Nucleus accumbens (tissue), 56 donors: ENCODE data around the gene TMEM14A.

Experiments
- DNase-seq, 56 donors: peaks; one replicate each; lab custom pipeline; 2025; lab: John Stamatoyannopoulos, UW

TMEM14A gene

GRCh38 chr6:52670502-52671409 lies at the start of gene TMEM14A:
Gene TMEM14A, plus strand, starts transcription at chr6:52671113. Its CDS starts 5,990 bp downstream, at chr6:52677103.
- DNase-seq: peak; percentile 15 to 94 (median 86)

- no peak for DNase-seq
These were observed 49.3 kb upstream of the TMEM14A start for GRCh38 chr6:52621631-52622030.

- no peak for DNase-seq
These were observed 48.1 kb upstream of the TMEM14A start for GRCh38 chr6:52622810-52623209.

GRCh38 chr6:52632011-52632410 lies 38.9 kb upstream of the TMEM14A start:
- no peak for DNase-seq

- no peak for DNase-seq
These were observed 36.7 kb upstream of the TMEM14A start for GRCh38 chr6:52634211-52634610.

GRCh38 chr6:52635049-52635577 lies 35.8 kb upstream of the TMEM14A start:
- no peak for DNase-seq

GRCh38 chr6:52636830-52637229 lies 34.1 kb upstream of the TMEM14A start:
- DNase-seq: no peak

GRCh38 chr6:52639493-52639892 lies 31.4 kb upstream of the TMEM14A start:
- DNase-seq: no peak

GRCh38 chr6:52640170-52640569 lies 30.7 kb upstream of the TMEM14A start:
- DNase-seq: peak in 15 of 56 donors; percentile 0 to 53 (median 11)

GRCh38 chr6:52640916-52641315 lies 30.0 kb upstream of the TMEM14A start:
- no peak for DNase-seq

- DNase-seq: no peak
These were observed 29.5 kb upstream of the TMEM14A start for GRCh38 chr6:52641388-52641787.

- DNase-seq: no peak
These were observed 29.1 kb upstream of the TMEM14A start for GRCh38 chr6:52641826-52642225.

- DNase-seq: no peak
These were observed 28.5 kb upstream of the TMEM14A start for GRCh38 chr6:52642368-52642767.

GRCh38 chr6:52643158-52643557 lies 27.8 kb upstream of the TMEM14A start:
- DNase-seq: peak in 25 of 56 donors; percentile 1 to 69 (median 23)

GRCh38 chr6:52644253-52644652 lies 26.7 kb upstream of the TMEM14A start:
- no peak for DNase-seq

- no peak for DNase-seq
These were observed 24.9 kb upstream of the TMEM14A start for GRCh38 chr6:52645976-52646375.

GRCh38 chr6:52647199-52647598 lies 23.7 kb upstream of the TMEM14A start:
- no peak for DNase-seq

- DNase-seq: no peak
These were observed 21.3 kb upstream of the TMEM14A start for GRCh38 chr6:52649536-52650160.

- DNase-seq: no peak
These were observed 20.0 kb upstream of the TMEM14A start for GRCh38 chr6:52650941-52651340.

GRCh38 chr6:52653151-52653550 lies 17.8 kb upstream of the TMEM14A start:
- no peak for DNase-seq

GRCh38 chr6:52654007-52654406 lies 16.9 kb upstream of the TMEM14A start:
- no peak for DNase-seq

GRCh38 chr6:52654592-52654991 lies 16.3 kb upstream of the TMEM14A start:
- no peak for DNase-seq
